GM23338 (cell line): Measurements from ENCODE around the gene TTC31. TPM values are rescaled to one million over a fixed set of nuclear protein-coding genes. Genes with fewer than 3 reads are reported as not detected.

Source experiments
- ATAC-seq: fragments of 200-7000 bp; cut with Tn5 transposase; 3 replicates; pipeline ENCODE4 v1.9.1; 2020
- DNase-seq: peaks from one replicate; pipeline ENCODE4 v3.0.0-alpha.2; 2015; ENCODE audit warnings: low spot score
- H2AFZ ChIP-seq: fragments of 200-600 bp; sonication (generic); 2 replicates; pipeline ENCODE4 v1.8.0; 2016; ENCODE audit warnings: antibody characterized with exemption, mild to moderate bottlenecking, moderate library complexity
- H3F3A ChIP-seq: fragments of 200-600 bp; sonication (generic); replicated peaks from 2 replicates; pipeline ENCODE4 v1.8.0; 2017; ENCODE audit warnings: antibody characterized with exemption, mixed run types, low read depth
- H3K27ac ChIP-seq: fragments of 200-600 bp; sonication (generic); 2 replicates; pipeline ENCODE4 v1.6.1; 2016; ENCODE audit warnings: low read depth
- H3K27me3 ChIP-seq: fragments of 200-600 bp; sonication (generic); 2 replicates; pipeline ENCODE4 v1.8.0; 2016; ENCODE audit warnings: mild to moderate bottlenecking, mixed run types, moderate library complexity; ENCODE audit not compliant: insufficient read depth
- H3K36me3 ChIP-seq: fragments of 200-600 bp; sonication (generic); 2 replicates; pipeline ENCODE4 v1.8.0; 2016; ENCODE audit warnings: mild to moderate bottlenecking; ENCODE audit not compliant: insufficient read depth
- H3K4me1 ChIP-seq: fragments of 200-600 bp; sonication (generic); 2 replicates; pipeline ENCODE4 v1.8.0; 2016; ENCODE audit warnings: mild to moderate bottlenecking, moderate library complexity; ENCODE audit not compliant: insufficient read depth
- H3K4me2 ChIP-seq: fragments of 200-600 bp; sonication (generic); 2 replicates; pipeline ENCODE4 v1.7.1; 2017; ENCODE audit warnings: mixed run types
- H3K4me3 ChIP-seq: fragments of 200-600 bp; sonication (generic); 2 replicates; pipeline ENCODE4 v1.6.1; 2016; ENCODE audit warnings: mixed run types
- H3K79me2 ChIP-seq: fragments of 200-600 bp; sonication (generic); replicated peaks from 2 replicates; pipeline ENCODE4 v1.8.0; 2017; ENCODE audit warnings: mild to moderate bottlenecking; ENCODE audit not compliant: insufficient read depth
- H3K9me2 ChIP-seq: fragments of 200-600 bp; sonication (generic); 2 replicates; pipeline ENCODE4 v1.8.0; 2017; ENCODE audit not compliant: insufficient read depth
- H4K20me1 ChIP-seq: fragments of 200-600 bp; sonication (generic); replicated peaks from 2 replicates; pipeline ENCODE4 v1.8.0; 2017; ENCODE audit warnings: mild to moderate bottlenecking; ENCODE audit not compliant: insufficient read depth
- H3K27ac Mint-ChIP-seq: 2 replicates; pipeline ENCODE4 v1.8.0; 2020; ENCODE audit warnings: inconsistent platforms, mild to moderate bottlenecking, moderate library complexity, mixed read lengths
- H3K27me3 Mint-ChIP-seq: 3 replicates; pipeline ENCODE4 v1.8.0; 2022; ENCODE audit warnings: low read depth, mild to moderate bottlenecking, moderate library complexity, mixed read lengths, inconsistent platforms; ENCODE audit not compliant: insufficient read depth, poor library complexity
- H3K36me3 Mint-ChIP-seq: 3 replicates; pipeline ENCODE4 v1.8.0; 2021; ENCODE audit warnings: low read depth, mild to moderate bottlenecking, inconsistent platforms, moderate library complexity, mixed read lengths
- H3K4me1 Mint-ChIP-seq: 3 replicates; pipeline ENCODE4 v1.8.0; 2020; ENCODE audit warnings: mild to moderate bottlenecking, inconsistent platforms, mixed read lengths
- H3K4me3 Mint-ChIP-seq: 3 replicates; pipeline ENCODE4 v1.8.0; 2021; ENCODE audit warnings: moderate library complexity, mild to moderate bottlenecking, inconsistent platforms, mixed read lengths
- H3K9me3 Mint-ChIP-seq: 3 replicates; pipeline ENCODE4 v1.8.0; 2020; ENCODE audit warnings: moderate library complexity, mild to moderate bottlenecking, inconsistent platforms, mixed read lengths
- CREB1 ChIP-seq: fragments of 250-450 bp; sonication (Bioruptor Pico); IDR thresholded peaks from 2 replicates; pipeline ENCODE4 v1.5.0; 2020; ENCODE audit warnings: low read depth, mild to moderate bottlenecking, moderate library complexity
- CTCF ChIP-seq, 2 experiments: fragments of 200-600 bp in 1 of 2; sonication (generic) in 1 of 2; conservative IDR thresholded peaks; 2 replicates each; pipeline versions ENCODE4 v1.5.1 to v1.6.1; 2016 to 2017; ENCODE audit warnings: antibody characterized with exemption in 2 of 2, low read depth in 2 of 2, mild to moderate bottlenecking in 2 of 2, moderate library complexity in 1 of 2
- ETS1 ChIP-seq: IDR thresholded peaks from 2 replicates; pipeline ENCODE4 v1.6.1; 2016; ENCODE audit warnings: antibody characterized with exemption
- EZH2phosphoT487 ChIP-seq: fragments of 200-600 bp; sonication (generic); IDR thresholded peaks from one replicate; pipeline ENCODE4 v1.8.1; 2018; ENCODE audit warnings: antibody characterized with exemption; ENCODE audit not compliant: unreplicated experiment
- JUNB ChIP-seq: IDR thresholded peaks from one replicate; pipeline ENCODE4 v1.6.1; 2016; ENCODE audit warnings: antibody characterized with exemption; ENCODE audit not compliant: unreplicated experiment
- NANOG ChIP-seq: IDR thresholded peaks from 2 replicates; pipeline ENCODE4 v1.6.1; 2016; ENCODE audit warnings: antibody characterized with exemption, borderline replicate concordance
- REST ChIP-seq: IDR thresholded peaks from one replicate; pipeline ENCODE4 v1.6.1; 2018; ENCODE audit warnings: antibody characterized with exemption; ENCODE audit not compliant: unreplicated experiment
- STAT1 ChIP-seq: IDR thresholded peaks from one replicate; pipeline ENCODE4 v1.6.1; 2016; ENCODE audit warnings: antibody characterized with exemption; ENCODE audit not compliant: unreplicated experiment
- ZNF114 ChIP-seq: fragments of 250-450 bp; sonication (Bioruptor Pico); IDR thresholded peaks from 2 replicates; pipeline ENCODE4 v1.5.0; 2020; ENCODE audit warnings: mild to moderate bottlenecking, moderate library complexity
- polyA plus RNA-seq: library from polyadenylated mRNA; unstranded; fragments of >200 nt; fragmentation: Nextera tagmentation; extraction: Ambion mirVana; gene quantifications from 2 replicates; pipeline ENCODE4 v1.2.1, GENCODE V29; 2016
- total RNA-seq: library from RNA; depleted of rRNA; stranded (reverse); fragments of >200 nt; shearing (Covaris generic); gene quantifications from 2 replicates; pipeline ENCODE4 v1.2.3, GENCODE V29; 2014

Gene TTC31
- total and polyA plus RNA-seq, 2 experiments from 2014 or later = 15.8 to 29.2 TPM

GRCh38 chr2:74448771-74449170 lies 34.1 kb upstream of the TTC31 start (continued):
- TF ChIP-seq ETS1 (no peak), EZH2phosphoT487 (no peak), ZNF114 (CRISPR knock-in tag) (no peak), CREB1 (CRISPR knock-in tag) (no peak), REST (no peak), STAT1 (no peak), NANOG (no peak), CTCF (conservative IDR thresholded peaks at IDR 0.05; ENCODE audit: low read depth in 2 of 2) (no peak)

- Mint-ChIP-seq H3K4me1 (peaks cover 6% of the 10 kb centered on the region), H3K27ac (no peak overlapping the region), H3K4me3 (no peak overlapping the region), H3K9me3 (no peaks in the 10 kb centered on the region; the same call in 2 of the 3 replicates), H3K27me3 (peaks cover 10% of the 10 kb centered on the region), H3K36me3 (no peaks in the 10 kb centered on the region)
- Histone ChIP-seq H3K27ac (no peak overlapping the region), H3K4me2 (no peak overlapping the region), H3K9me2 (no peaks in the 10 kb centered on the region), H3K27me3 (no peaks in the 10 kb centered on the region), H3K36me3 (no peaks in the 10 kb centered on the region), H3F3A (peaks cover 9% of the 10 kb centered on the region; the same call in 1 of the 2 replicates), H3K79me2 (no peaks in the 10 kb centered on the region; the same call in 1 of the 2 replicates), H3K4me1 (peaks cover 4% of the 10 kb centered on the region; the same call in 1 of the 2 replicates), H3K4me3 (no peak overlapping the region), H2AFZ (no peak overlapping the region), H4K20me1 (no peaks in the 10 kb centered on the region)
- DNase-seq (no peak), ATAC-seq (no peak)
- TF ChIP-seq JUNB (no peak), ZNF114 (CRISPR knock-in tag) (no peak), REST (no peak)
Observed at GRCh38 chr2:74450570-74451190, 32.2 kb upstream of the TTC31 start.
